Epithelial cell of esophagus (primary cell): ENCODE measurements around the gene FAM228B.
A peak's percentile ranks its signal among the peaks of the same experiment; 100 is the strongest.

Experiments
- DNase-seq: peaks from one replicate; pipeline ENCODE4 v3.0.0; 2010; ENCODE audit warnings: low read depth
- H3K4me3 ChIP-seq: 2 replicates; pipeline ENCODE4 v1.5.1; 2011; ENCODE audit warnings: mild to moderate bottlenecking, low read length, control low read depth
- TF ChIP-seq, protein P1 (sequence below): IDR thresholded peaks from 2 replicates; pipeline ENCODE4 v1.5.1; 2011; ENCODE audit warnings: low read depth, mild to moderate bottlenecking, low read length, control low read depth, inconsistent platforms; ENCODE audit not compliant: insufficient read depth; ENCODE audit errors: missing control alignments

The FAM228B gene

DNA sequence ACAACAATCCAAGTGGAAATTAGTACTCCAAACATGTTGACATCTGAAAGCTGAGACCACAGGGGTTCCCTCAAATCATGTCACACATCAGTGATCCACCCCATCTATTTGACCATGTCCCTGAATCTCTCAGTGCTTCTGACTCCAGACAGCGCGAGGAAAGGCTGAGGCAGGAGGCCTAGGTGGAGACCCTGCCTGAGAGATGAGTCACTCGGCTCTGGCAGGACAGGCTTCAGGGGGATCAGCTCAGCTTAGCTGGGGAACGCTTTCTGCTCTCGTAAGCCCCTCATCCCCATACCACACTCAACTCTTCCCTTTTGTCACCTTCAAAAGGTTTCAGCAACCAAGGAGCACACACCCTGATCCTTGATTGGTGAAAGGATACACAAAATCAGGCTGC, 45.8 kb downstream of the FAM228B start:
- H3K4me3 ChIP-seq = no peak overlapping the region
- DNase-seq = no peak
- TF ChIP-seq, protein P1, sequence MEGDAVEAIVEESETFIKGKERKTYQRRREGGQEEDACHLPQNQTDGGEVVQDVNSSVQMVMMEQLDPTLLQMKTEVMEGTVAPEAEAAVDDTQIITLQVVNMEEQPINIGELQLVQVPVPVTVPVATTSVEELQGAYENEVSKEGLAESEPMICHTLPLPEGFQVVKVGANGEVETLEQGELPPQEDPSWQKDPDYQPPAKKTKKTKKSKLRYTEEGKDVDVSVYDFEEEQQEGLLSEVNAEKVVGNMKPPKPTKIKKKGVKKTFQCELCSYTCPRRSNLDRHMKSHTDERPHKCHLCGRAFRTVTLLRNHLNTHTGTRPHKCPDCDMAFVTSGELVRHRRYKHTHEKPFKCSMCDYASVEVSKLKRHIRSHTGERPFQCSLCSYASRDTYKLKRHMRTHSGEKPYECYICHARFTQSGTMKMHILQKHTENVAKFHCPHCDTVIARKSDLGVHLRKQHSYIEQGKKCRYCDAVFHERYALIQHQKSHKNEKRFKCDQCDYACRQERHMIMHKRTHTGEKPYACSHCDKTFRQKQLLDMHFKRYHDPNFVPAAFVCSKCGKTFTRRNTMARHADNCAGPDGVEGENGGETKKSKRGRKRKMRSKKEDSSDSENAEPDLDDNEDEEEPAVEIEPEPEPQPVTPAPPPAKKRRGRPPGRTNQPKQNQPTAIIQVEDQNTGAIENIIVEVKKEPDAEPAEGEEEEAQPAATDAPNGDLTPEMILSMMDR = no peak

DNA sequence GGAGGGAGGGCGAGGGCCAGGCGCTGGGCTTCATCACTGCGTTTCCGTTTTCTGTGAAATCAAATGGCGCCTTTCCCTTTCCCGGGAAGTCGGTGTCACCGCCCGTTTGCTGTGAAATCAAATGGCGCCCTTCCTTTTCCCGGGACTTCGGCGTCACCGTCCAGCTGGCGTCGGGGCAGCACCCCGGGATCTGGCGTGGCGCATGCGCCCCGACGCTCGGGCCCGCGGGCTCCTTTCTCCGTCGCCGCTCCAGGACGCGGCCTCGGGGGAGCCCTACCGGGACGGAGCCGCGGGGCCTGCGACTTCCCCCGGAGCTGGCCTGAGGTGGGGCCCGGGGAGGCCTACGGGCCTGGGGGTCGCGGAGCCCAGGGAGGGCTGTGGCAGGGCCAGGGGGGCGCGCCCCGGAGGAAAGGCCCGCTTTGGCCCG, 51.6 kb downstream of the FAM228B start, which contains the start of gene FAM228A:
Gene FAM228A, plus strand, starts transcription at position 203 of the 427 bp plus-strand sequence. CDS start 428 bp downstream, outside the sequence.
- peak within 1 kb of the TSS; percentile 15 for H3K4me3 ChIP-seq
- TF ChIP-seq, protein P1 = no peak
- no peak for DNase-seq

DNA sequence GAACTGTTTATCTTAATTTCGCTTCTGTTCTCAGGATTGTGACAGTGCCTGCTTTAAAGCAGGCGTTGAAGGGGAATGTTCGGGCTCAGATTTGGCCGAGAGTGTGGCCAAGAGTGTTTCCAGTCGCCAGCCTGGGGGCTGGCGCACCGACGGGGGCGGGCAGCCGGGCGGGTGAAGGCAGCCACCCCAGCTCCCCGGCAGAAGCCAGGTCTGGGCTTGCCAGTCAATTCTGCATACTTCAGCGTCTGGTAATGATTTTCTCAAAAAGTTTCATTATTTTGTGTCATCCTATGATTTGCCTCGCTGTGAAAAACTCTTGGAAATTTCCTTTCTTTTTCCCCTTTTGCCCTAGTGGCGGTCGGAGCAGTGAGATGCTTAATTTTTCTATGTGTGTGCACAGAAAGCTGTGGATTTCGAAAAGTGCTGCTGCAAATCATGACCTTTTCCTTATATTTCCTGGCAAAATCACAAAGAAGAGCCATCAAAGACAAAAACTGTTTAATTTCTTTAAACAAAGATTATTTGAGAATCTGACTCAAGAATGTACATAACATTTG, 52.4 kb downstream of the FAM228B start:
- peak overlapping the region; percentile 15 for H3K4me3 ChIP-seq
- peak; percentile 61 for DNase-seq
- TF ChIP-seq, protein P1 = no peak

DNA sequence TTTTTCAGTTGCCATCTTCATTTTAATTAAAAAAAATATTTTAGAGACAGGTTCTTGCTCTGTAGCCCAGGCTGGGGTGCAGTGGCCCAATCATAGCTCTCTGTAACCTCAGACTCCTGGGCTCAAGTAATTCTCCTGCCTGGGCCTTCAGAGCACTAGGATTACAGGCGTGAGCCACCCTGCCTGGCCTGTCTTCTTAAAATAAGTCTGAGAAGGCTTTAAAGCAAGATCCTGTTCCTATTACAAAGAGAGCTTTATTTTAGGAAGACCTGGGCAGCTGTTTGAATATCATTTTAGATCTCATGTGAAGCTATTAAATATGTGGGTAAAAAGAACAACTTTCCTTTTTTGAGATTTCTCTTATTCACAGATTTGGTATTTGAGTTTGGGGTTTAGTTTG, 53.1 kb downstream of the FAM228B start:
- TF ChIP-seq, protein P1 = no peak
- no peak for DNase-seq
- H3K4me3 ChIP-seq = no peak overlapping the region

DNA sequence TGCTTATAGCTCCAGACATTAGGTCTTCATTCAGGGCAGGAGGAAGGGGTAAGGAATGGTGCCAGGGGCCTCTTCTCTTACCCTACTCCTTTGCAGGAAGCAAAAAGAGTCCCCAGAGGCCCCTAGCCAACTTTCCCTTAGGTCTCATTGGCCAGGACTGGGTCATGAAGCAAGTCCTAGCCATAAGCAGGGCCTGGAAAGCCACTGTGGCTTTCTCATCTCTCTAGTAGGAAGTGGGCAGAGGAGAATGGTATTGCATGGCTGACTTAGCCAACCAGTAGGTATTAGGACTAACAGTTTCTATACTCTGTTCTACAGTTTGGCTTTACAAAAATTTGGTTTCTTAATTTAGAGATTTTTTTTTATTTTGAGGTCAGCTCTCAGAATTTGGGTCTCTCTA, 56.4 kb downstream of the FAM228B start:
- TF ChIP-seq, protein P1 = no peak
- no peak overlapping the region for H3K4me3 ChIP-seq
- no peak for DNase-seq

DNA sequence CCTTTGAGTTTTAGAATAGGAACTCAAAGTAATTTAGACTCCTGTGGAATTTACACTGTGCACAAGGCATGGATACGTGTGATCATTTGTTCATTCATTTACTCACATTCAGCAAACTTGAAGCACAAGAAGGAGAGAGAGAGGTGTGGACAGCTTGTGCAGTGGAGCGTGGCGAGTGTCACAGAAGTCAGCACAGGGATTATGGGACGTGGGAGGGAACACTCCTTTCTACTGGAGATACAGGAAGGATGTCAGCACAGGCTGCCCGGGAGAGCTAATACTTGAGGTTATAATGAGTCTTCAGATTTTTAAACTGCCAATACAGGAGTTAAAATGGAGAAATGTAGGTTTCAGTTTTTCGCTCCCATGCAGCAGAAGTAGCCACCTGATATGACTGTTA, 58.6 kb downstream of the FAM228B start:
- TF ChIP-seq, protein P1 = no peak
- DNase-seq = peak; percentile 22
- H3K4me3 ChIP-seq = no peak overlapping the region

DNA sequence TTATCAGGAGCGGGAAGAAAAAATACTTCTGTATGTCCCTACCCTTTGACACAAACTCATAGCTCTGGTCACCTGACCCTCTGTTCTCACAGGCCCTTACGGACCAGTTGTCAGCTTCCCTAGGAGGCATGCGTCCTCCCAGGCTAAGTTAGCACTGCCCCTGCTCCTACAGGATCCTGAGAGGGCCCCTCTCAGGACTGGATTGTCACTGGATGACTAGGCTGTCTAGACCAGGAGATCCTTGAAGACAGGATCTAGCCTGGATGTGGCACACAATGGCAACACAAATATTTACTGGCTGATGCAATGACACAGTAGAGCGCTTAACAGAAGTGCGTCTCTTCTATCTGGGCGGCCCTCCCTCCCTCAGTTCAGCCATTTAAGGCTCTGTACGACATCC, 59.2 kb downstream of the FAM228B start:
- no peak overlapping the region for H3K4me3 ChIP-seq
- DNase-seq = no peak
- TF ChIP-seq, protein P1 = no peak
